Daoy (cell line): ENCODE measurements around the gene PPY. TPM values are rescaled to one million over a fixed set of nuclear protein-coding genes. Genes with fewer than 3 reads are reported as not detected.
"Not testable (repeated sequence)": the region's sequence is repeated elsewhere in the genome, so short reads cannot be mapped to it uniquely, and the experiment has no call there.

Experiments
- DNase-seq: peaks from one replicate; pipeline ENCODE4 v3.0.0-alpha.2; 2015; ENCODE audit warnings: low read depth
- total RNA-seq: library from RNA; depleted of rRNA; stranded (reverse); fragments of >200 nt; shearing (Covaris generic); gene quantifications from 2 replicates; pipeline ENCODE4 v1.2.3, GENCODE V29; 2014

Gene PPY
- total RNA-seq, 1 experiment from 2014 or later, result not detected

DNA sequence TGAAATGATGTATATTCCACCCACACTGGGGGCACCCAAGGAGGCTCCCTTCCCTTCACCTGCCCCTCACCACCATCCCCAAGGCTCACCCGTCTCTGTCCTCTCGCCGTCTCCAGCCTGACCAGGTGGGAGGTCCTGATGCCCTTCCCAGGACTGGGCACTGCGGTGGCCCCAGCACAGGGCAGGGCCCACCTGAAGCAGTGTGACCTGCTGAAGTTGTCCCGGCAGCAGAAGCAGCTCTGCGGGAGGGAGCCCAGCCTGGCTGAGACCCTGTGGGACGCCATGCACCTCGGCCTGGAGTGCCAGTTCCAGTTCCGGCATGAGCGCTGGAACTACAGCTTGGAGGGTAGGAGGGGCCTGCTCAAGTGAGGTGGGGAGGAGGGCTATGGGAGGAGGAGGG lies 9.9 kb downstream of the PPY start:
- DNase-seq, result no peak

DNA sequence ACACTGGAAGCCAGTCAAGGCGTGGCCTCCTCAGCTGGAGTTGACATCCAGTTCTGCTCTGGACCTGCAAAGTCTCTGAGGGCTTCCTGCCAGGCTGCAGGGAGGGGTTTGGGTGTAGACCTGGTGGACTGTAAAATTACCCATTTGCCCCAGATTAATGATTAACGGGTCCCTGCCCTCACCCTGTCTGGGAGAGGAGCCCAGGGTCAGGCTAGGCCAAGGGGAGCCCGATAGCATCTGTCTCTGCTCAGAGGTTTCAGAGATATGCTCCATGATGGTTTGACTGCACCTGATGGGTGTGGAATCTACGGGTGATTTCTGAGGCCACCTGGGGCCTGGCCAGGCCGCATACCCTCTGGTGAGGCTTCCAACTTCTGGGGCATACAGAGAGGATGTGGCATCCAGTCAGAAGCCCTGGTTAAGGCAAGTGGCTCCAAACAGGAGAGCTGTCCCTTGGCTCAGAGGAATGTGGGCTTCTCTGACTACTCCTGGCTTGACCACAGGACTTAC lies 11.2 kb downstream of the PPY start:
- no peak for DNase-seq

DNA sequence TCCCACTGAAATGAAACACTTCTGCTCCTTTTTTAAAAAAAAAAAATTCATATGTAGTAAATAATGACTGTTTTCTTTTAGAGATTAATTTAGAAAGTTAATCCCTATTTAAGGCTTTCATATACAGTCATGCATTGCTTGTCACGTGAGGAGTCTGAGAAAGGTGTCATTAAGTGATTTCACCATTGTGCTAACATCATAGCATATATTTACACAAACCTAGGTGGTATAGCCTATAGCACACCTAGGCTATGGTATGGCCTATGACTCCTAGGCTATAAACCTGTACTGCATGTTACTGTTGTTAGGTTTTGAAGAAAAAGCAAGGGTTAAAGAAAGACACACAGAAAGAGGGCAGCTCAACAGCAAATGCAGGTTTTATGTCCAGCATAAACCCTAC lies 13.7 kb downstream of the PPY start:
- no peak for DNase-seq

DNA sequence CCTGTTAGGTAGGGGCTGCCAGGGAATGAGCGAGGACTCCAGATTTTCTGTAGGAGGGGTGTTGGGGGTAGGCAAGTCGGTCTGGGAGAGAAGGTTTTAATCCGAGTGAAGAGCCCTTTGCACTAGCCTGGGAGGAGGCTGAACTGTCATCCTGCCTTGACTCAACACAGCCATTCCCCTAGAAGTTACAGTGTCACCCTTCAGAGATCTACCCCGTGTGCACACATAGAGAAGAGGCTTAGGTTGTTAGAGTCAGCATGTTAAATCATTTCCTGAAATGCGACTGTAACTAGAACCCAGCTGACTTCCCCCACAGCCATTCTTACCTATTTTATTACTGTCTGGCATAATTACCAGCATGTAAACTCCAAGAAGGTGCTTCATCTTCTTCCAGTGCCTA lies 14.3 kb downstream of the PPY start:
- DNase-seq, result not testable (repeated sequence)

DNA sequence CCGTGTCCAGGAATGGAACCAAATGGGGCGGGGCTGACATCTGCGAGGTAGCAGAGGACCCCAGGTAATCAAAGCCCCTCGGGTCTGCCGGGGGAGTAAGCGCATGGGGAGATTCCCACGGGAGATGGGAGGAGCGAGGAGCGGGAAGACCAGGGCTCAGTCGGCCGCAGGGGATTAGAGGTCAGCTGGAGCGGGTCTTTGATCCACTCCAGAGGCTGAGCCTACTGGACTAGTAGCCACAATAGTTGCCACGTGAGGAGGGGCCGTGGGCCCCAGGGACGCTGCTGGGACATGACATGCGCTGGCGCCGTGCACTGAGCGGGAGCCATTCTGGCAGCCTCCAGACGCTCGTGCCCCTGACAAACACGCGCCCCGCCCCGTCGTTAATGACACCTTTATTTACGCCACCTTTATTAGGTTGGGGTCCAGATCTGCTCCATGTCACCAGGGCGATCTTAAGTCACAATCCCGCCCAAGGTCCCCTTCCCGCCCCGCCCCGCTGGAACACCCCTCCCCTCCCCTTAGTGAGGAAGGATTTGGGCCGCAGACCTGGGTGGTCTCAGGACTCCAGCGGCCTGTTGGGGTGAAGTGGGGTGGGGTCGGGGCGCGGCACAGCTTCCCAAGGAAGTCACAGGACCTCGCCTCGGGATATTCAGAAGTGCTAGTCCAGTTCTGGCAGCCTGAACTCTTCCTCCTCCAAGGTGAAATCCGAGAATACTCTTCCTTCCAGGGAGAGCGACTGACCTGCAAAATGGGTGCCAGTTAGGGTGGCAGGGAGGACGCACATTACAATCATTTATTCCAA lies 15.0 kb downstream of the PPY start:
- no peak for DNase-seq

DNA sequence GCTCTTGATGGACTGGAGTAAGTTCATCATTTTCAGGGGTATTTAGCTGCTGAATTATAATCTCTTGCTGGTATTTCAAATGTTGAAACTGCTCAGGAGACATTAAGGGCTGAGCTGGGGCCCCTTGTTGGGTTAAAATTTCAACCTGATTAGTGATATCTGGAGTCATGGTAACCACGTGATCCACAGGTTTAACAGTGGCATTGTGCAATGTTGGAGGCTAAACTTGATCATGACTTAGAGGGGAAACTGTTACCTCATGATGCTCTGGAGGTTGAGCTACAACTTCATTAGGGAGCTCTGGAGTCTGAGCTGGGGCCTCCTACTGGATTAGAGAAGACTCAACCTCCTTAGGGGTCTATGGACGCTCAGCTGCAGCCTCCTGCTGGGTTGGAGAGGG lies 17.7 kb downstream of the PPY start:
- DNase-seq, result no peak

DNA sequence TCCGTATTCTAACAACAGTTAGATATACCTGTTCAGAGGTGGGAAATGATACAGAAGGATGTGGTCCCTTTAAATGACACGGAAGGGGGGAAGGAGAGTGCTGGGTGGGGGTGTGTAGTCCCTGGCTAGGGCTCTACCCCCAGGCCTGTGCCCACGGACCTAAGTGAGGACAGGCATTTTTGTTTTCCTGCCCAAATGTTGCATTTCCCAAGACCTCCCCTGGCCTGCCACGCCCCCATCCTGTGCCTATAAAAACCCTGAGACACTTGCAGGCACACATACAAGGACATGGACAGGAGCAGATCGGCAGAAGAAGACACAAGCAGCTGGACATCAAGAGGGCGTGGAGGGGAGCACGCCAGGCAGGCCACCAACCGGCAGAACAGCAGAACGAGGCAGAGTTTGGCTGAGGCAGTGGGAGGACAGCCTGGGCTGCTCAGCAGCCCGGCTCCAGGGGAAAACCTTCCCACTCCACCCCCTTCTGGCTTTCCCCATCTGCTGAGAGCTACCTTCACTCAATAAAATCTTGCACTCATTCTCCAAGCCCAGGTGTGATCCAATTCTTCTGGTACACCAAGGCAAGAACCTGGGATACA lies 21.7 kb downstream of the PPY start:
- DNase-seq, result no peak

DNA sequence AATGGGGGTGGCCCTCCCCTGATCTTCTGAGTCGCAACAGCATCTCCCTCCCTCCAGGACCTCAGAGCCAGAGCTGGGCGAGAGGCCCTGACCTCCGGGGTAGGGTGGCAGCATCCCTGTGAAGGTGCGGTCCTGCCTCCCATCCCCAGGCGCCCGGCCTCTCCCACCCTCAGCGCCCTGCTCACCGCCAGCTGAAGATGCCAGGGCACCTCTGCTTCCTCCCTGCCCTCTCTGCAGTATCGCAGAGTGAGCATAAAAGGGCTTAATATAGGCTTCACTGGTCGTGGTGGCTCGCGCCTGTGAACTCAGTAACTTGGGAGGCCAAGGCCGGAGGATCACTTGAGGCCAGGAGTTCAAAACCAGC lies 24.3 kb downstream of the PPY start:
- DNase-seq, result no peak

DNA sequence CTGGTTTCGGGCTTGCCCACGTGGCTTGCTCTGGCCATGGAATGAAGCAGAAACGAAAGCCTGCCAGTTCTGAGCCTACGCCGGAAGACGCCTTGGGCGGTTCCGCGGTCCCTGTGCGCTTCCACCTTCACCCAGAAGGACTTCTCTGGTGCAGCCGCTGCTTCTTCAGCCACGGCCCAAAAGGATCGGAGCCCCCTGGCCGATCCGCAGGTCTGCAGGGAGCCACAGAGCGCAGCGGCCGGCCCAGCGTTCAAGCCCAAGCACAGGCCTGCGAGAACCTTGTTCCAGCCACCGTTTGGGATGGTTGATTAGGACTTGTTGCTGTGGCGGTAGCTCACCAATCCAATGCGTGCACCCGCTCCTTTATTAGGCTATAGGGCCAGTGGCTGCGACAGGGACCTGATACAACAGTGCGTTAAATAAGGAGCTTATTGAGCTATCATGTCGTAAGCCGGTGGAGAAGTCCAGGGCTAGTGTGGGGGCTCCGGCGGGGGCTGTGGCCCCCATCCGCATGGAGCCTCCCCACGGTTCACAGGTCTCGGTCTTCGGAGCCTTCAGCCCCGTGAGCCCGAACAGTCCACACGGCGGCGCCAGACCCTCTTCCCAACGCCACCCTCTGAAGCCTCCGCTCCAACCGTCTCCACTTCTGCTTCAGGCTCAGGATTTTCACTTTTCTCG lies 24.8 kb downstream of the PPY start:
- DNase-seq, result no peak

DNA sequence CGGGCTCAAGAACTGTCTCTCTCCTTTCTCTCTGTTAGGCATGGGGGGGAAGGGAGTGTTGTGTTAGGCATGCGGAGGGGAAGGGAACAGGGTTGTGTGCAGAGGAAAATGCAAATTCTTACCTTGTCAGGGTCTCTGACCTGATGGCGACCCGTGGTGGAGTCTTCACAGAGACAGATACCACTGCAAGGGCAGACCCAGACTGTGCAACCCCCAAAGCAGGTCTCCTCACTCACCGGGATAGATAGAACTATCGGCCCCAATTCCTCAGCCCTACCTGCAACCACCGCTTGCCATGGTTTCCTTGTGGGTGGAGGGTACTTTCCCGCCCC lies 25.3 kb downstream of the PPY start:
- DNase-seq, result no peak

DNA sequence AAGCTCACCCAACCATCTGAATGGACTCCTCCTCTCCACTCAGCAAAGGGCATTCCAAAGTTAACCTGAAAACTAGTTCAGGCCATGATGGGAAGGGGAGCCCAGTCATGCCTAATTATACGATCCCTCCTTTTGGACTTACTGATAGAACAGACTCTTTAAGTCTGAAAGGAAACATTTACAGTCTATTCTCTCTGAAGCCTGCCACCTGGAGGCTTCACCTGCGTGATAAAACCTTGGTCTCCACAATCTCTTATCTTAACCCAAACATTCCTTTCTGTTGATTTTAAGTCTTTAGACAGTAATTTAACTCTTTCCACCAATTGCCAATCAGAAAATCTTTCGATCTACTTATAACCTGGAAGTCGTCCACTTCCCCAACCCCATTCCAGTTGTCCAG lies 25.9 kb downstream of the PPY start:
- no peak for DNase-seq

DNA sequence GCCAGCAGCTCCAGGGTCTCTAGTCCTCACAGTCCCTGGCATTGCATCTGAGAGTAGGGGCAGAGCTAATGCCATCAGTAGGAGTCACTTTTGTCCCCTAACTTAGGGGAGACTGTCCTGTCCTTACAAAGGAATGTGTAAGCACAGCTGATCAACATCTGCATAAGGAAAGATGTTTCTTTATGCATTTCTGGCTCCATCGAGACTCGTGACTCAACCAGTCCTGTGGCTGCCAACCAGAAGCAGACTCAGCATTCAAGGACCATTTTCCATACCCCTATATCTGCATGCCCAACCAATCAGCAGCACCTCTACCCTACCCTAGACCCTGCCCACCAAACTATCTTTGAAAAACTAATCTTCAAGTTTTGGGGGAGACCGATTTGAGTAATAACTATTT lies 26.7 kb downstream of the PPY start:
- DNase-seq, result no peak

DNA sequence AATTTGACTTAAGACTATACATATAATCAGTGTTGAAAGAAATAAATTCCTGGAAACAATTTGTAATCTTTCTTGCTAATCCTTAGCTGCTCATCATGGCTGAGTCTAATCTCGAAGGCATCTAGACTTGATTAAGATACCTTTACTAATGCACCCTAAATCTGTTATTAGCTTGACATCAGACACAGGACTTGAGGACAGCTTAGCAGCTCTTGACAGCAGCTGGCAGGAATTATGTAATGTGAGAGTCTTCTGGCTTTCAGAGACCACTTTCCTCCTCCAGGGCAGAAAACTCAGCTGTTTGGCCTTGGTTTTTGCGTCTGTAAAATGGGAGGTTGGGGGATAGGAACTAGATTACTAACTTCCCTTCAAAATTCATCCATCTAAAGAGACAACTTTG lies 27.8 kb downstream of the PPY start:
- DNase-seq, result no peak

DNA sequence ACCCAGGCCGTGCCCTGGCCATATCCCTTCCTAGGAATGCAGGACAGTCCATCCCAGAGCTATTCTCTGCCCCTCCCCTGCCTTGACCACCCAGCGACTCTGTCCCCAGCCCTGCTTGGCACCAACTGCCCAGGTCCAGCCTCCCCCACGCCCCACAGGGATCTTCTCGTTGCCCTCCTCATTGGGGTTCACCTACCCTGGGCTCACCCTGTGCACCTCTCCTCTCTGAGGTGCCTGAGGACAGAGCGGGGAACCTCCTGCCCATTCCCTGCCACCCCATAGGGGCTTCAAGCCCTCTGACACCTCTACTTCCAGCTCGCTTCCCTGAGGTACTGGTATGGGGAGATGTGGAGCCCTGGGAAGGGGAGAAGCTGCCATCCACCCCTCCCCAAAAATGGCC lies 28.7 kb downstream of the PPY start:
- DNase-seq, result no peak

DNA sequence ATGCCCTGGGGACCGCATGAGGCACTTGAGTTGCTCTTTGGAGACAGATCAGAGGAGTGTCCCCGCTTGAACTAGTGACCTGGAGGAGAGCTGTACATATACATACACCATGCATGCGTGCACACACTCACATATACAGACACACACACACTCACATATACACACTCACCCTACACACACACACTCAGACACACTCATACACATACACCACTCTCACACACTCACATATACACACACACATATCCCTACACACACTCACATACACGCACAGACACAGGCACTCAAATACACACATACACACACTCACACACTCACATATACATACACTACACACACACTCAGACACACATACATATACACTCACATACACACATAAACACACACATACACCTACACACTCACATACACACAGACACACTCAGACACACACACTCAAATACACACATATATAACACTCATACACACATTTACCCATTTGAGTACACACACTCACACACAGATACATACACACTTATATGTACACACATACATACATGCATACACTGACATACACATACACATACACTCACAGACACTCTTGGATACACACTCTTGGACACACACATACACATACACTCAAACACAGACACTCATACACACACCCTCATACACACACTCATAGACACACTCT lies 29.5 kb downstream of the PPY start:
- DNase-seq, result no peak

DNA sequence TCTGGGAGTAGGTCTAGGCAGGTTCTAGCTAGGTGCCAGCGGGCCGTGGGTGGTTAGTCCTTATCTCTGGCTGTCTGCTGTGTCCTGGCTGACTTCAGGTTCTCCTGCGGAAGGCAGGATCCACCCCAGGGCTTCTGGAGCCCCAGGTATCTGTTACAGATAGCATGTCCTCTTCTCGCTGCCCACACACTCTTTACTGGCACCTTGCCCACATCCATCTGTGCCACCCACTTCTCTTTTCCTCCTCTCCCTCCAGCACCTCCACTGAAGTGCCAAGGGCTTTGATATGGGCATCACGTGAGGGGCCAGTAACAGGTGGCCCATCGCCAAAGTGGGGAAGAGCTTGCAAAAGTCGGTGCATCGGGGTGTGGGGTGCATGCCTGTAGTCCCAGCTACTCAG lies 30.4 kb downstream of the PPY start:
- no peak for DNase-seq

DNA sequence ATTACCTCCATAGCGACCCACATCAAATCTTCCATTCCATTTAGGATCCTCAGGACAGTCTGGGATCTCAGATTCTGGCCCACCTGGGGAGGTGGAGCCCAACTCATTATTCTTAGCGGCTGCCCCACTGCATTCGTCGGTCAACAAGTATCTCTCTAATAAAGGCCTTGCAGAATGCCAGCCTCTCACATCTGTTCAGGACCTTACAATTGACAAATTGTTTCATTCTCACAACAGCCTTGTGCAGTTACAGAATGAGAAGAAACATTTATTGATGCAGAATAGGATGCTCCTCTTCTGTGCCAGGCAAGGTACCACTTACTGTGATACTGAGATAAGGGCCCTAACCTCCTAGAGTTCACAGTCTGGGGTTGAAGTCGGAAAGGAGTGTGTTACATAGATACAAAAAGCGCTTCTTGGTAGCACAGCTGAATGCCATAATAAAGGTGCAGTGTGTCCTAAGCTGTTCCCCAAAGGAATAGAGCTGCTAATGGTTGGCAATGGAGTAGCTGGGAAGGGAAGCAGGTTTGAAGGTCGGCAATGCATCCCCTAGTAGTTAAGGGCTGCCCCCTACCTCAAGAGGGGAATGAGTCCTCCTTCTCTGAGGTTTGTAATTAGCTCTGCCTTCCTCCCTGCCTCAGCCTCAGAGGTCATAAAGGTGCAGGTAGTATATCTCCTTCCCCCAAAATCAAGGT lies 32.6 kb downstream of the PPY start:
- no peak for DNase-seq

DNA sequence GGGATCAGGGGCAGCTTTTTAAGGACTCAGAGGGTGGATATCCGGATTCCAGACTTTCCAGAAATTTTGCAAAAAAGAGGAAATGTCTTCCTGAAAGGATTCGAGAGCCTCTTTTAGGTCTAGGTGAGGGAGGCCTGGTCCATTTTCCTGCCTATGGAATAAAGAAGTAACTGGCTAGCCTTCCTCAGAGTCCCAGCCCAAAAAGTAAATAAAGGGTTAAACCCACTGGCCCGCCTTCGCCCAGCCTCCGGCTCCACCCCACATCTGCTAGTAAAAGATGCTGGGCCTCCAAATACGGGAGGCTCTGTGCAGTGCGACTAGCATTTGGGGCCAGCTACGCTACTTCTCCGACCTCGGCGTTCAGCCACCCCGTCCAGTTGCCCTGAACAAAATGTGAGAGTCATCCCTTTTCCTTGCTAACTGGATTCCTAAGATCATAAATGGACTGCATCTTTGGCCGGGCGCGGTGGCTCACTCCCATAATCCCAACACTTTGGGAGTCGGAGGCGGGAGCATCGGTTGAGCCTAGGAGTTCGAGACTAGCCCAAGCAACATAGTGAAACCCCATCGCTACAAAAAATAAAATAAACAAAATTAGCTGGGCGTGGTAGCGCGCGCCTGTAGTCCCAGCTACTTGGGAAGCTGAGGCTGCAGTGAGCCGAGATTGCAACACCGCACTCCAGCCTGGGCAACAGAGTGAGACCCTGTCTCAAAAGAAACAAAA lies 34.1 kb downstream of the PPY start:
- DNase-seq, result peak; percentile 50

DNA sequence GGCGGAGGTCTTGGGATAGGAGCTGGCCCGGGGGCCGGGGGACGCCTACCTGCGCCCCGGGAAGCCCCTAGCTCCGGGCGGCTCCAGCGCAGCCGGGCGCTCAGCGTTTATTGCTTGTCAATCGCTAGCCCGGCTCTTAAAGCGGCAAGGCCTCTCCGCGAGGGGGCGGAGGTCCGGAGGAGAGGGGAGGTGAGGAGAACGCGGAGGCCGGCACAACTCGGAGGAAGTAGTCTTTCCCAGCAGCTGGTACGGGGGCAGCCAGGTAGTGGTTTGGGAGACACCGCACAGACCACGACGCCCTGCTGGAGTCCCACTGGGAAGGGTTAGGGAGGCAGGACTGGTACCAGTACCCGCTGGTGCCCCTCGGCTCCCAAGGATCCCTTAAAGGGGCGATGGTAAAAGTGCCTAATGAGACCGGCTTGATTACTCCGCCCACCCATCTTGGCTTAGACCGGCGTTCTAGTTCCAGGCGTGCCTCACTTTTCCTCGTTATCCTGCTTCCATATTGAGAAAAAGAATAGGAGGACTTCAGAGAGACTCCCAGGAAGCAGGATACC lies 34.8 kb downstream of the PPY start, which contains the start of gene MPP2:
Gene MPP2, minus strand, starts transcription at position 112 of the 557 bp plus-strand sequence. CDS start 3,076 bp downstream, outside the sequence.
- peak; percentile 61 for DNase-seq

DNA sequence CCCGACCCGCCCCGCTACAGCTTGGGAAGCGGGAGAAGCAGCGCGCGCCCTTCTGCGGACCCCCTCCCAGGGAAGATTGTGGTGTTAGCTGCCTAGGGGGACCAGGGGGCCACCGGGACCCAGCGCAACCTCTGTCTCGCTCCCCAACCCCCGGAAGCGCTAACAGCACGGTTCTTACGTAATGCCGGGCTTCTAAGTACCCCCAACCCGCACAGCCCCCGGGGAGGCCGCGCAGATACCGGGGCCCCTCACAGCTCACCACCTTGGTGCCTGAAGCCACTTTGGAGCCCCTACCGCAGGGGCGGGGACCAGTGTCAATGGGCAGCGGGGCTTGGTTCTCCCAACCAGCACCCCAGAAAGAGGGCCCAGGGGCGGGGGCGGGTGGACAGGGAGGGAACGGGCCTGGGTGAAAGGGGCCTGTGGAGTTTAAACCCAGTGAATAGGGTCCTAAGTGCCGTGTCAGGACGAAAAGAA lies 35.3 kb downstream of the PPY start:
- no peak for DNase-seq
